AG09319 (cell line): Measurements from ENCODE around the gene P3R3URF.
A peak's percentile ranks its signal among the peaks of the same experiment; 100 is the strongest.

ENCODE experiments used
- DNase-seq: peaks from one replicate; pipeline ENCODE4 v3.0.0-alpha.2; 2010; ENCODE audit warnings: low read depth; ENCODE audit errors: extremely low read depth
- CTCF ChIP-seq: IDR thresholded peaks from 2 replicates; pipeline ENCODE4 v1.5.1; 2011; ENCODE audit warnings: low read depth, mild to moderate bottlenecking, inconsistent platforms, low read length, moderate library complexity

P3R3URF gene

DNA sequence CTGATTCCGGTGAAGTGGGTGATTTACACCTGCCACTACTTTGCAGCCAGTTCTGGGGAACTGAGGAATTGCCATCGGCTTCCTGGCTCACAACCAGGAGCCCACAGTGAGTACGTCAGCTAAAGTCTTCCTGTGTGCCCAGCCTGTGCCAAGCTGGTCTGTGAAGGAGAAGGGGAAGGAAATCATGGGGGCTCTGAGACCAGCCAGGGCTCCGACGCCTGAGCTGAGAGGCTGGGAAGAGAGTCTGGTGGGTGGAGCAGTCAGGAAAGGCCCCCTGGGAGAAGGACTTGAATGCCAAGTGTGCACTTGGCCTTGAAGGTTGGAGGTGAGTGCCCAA is 28.1 kb upstream of the P3R3URF start:
- DNase-seq, result no peak
- TF ChIP-seq CTCF, result no peak

- no peak for DNase-seq
- TF ChIP-seq CTCF, result no peak
Measured at GRCh38 chr1:46203738-46204405, 27.6 kb upstream of the P3R3URF start.

DNA sequence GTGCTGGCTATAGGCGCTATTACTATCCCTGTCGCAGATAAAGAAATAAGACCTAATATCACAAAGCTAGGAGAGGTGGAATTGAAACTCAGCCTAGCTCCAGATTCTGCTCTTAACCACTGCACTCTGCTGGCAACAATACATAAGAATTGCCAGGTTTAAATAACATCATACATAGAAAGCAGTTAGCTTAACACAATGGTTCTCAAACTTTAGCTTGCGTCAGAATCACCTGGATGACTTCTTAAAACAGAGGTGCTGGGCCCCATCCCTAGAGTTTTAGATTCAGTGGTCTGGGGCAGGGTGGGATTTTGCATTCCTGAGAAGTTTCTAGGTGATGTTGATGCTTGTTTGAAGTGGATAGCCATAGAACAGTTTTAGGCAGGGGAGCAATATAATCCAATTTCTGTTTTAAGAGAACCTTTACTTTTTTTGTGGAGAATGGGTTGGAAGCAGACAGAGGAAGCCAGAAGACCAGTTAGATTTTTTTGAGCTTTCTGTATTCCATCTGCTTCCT is 23.0 kb upstream of the P3R3URF start:
- no peak for DNase-seq
- no peak for TF ChIP-seq CTCF

DNA sequence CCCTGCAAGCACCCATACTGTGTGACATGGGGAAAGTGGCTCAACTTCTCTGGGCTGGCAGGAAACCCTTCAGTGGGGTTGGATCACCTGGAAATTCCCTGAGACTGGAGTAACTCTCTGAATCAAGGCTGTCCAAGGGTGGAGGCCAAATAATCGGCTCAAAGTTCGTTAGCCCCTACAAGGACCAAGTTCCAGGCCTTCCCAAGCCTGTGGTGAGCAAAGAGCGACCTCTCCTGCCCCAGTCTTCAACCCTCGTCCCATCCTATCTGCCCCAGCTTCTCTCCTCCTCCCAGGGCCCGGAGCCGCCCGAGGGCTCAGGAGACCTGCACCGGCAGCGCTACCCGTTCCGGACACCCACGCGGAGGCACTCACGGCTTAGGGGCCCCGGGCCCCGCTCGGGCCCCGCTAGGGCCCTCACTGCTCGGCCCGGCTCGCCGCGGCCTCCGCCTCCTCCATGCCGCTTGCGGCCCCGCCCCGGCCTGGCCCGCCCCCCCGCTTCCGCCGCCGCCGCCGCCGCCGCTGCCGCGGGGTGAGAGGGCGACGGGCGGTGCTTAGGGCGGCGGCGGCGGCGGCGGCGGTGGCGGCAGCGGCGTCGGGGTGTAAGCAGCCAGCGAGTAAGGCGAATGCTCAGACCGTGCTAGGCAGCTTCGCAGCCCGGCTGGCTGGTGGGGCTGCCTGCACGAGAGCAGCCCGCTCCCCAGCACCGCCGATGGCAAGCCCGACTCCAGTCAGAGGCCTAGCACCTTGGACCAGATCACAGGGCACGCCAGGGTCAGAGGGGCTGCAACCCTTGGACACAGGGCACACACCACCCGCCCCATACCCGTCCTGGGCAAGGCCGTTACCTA is 21.9 kb upstream of the P3R3URF start, which contains the start of gene POMGNT1:
TSS of gene POMGNT1 (minus strand) at position 471 of the 848 bp plus-strand sequence. CDS start 613 bp downstream, outside the sequence.
- no peak for DNase-seq
- peak; percentile 27 for TF ChIP-seq CTCF

DNA sequence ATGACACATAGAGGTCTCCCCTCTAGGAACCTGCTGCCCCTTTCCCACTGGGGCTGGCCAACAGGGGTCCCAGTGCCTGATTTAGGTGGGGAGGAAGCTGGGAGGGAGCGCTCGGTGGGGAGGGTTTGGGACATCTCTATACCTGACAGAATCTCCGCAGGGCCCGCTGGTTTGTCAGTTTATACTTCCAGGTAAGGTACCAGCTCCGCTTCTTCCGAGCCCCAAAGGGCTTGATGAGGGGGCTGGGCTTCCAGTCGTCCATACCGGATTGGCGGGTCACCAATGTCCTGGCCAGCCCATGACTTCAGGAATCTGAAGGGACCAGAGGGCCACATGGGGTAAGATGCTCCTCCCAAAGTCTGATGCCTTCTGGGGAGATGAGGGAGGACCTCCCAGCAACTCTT is 21.3 kb upstream of the P3R3URF start:
- DNase-seq, result no peak
- TF ChIP-seq CTCF, result no peak

GRCh38 chr1:46196609-46197008 is 20.3 kb upstream of the P3R3URF start:
- TF ChIP-seq CTCF, result no peak
- no peak for DNase-seq

DNA sequence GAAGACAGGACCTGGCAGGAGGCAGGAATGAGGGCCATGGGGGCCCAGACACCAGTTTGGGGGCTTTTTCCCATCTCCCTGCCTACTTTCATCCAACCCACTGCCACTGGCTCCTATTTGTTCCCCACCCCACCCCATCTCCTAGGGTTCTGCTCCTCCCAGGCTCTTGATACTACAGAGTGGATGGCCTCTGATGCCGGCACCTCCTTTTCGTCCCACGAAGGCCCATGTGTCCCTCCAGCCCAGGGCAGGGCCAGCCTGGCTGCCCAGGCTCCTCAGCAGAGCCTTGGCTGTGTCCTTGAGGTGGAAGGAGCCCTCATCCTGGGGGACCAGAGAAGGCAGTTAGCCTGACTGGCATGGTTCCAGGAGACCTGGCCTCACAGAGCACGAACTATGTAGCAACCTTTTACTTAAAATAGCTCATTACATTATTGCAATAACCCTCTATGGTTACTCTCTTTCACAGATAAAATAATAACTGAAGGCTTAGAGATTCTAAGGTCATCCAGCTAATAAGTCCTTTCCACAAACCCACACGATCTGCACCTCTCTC is 18.4 kb upstream of the P3R3URF start:
- no peak for DNase-seq
- no peak for TF ChIP-seq CTCF
